Endothelial cell of umbilical vein (primary cell): ENCODE results near the gene INPP5A. TPM values are rescaled to one million over a fixed set of nuclear protein-coding genes. Genes with fewer than 3 reads are reported as not detected.

ENCODE experiments used
- BruUV-seq: library from RNA; stranded (reverse); fragments of 400-500 nt; replicated peaks from 2 replicates; lab custom pipeline; 2021; lab: Mats Ljungman, UMichigan
- CTCF ChIA-PET: fragments of 300-600, 350-600 bp; sonication (Branson Sonifier 250); formaldehyde crosslinking; loops from one replicate; lab custom pipeline; 2021; ENCODE audit warnings: antibody characterized with exemption, inconsistent platforms; lab: Charles Lee
- POLR2A ChIA-PET: fragments of 300-600, 350-600 bp; sonication (Branson Sonifier 250); formaldehyde crosslinking; loops from one replicate; lab custom pipeline; 2021; ENCODE audit warnings: antibody characterized with exemption, inconsistent platforms; lab: Charles Lee
- DNase-seq: peaks from one replicate; pipeline ENCODE4 v3.0.0-alpha.2; 2011; ENCODE audit warnings: low read depth, low spot score
- FAIRE-seq: peaks from 2 replicates; lab custom pipeline; 2011; peaks lifted over from hg19 to GRCh38; lab: Jason Lieb, UNC
- H2AFZ ChIP-seq: 2 replicates; pipeline ENCODE4 v1.6.0; 2012; ENCODE audit warnings: low read depth, low read length, control low read depth, inconsistent platforms
- H3K27ac ChIP-seq: 2 replicates; pipeline ENCODE4 v1.5.1; 2011; ENCODE audit warnings: low read depth, mild to moderate bottlenecking, control low read depth, low read length, moderate library complexity; ENCODE audit not compliant: insufficient read depth
- H3K27me3 ChIP-seq, 2 experiments: 2 replicates each; pipeline versions ENCODE4 v1.6.0 to v1.6.1; 2011; ENCODE audit warnings: low read length in 2 of 2, mixed read lengths in 1 of 2; ENCODE audit not compliant: control insufficient read depth in 2 of 2, insufficient read depth in 2 of 2
- H3K36me3 ChIP-seq, 2 experiments: 2 replicates in 1 of 2; 3 replicates in 1 of 2; pipeline ENCODE4 v1.5.1; 2011; ENCODE audit warnings: low read length in 2 of 2, mild to moderate bottlenecking in 1 of 2, moderate library complexity in 1 of 2; ENCODE audit not compliant: control insufficient read depth in 2 of 2, insufficient read depth in 2 of 2; ENCODE audit errors: extremely low read depth in 1 of 2
- H3K4me1 ChIP-seq: 3 replicates; pipeline ENCODE4 v1.5.1; 2011; ENCODE audit warnings: mild to moderate bottlenecking, low read length; ENCODE audit not compliant: control insufficient read depth, insufficient read depth; ENCODE audit errors: extremely low read depth
- H3K4me2 ChIP-seq: 2 replicates; pipeline ENCODE4 v1.6.1; 2011; ENCODE audit warnings: low read length, control low read depth, mixed read lengths; ENCODE audit not compliant: insufficient read depth
- H3K4me3 ChIP-seq, 3 experiments: fragments of 200-600 bp in 1 of 3; sonication (generic), shearing (Covaris generic) in 1 of 3; replicated peaks in 1 of 3; 2 replicates each; pipeline ENCODE4 v1.5.1; 2011 to 2016; ENCODE audit warnings: control low read depth in 3 of 3, low read length in 3 of 3, mild to moderate bottlenecking in 2 of 3, inconsistent platforms in 1 of 3, low read depth in 1 of 3, moderate library complexity in 1 of 3; ENCODE audit not compliant: insufficient read depth in 1 of 3
- H3K79me2 ChIP-seq: 2 replicates; pipeline ENCODE4 v1.6.0; 2012; ENCODE audit warnings: low read length, inconsistent platforms; ENCODE audit not compliant: control insufficient read depth, insufficient read depth
- H3K9ac ChIP-seq: replicated peaks from 2 replicates; pipeline ENCODE3; 2011; ENCODE audit warnings: low read length, control low read depth; ENCODE audit not compliant: insufficient read depth; ENCODE audit errors: extremely low read depth
- H3K9me1 ChIP-seq: replicated peaks from 3 replicates; pipeline ENCODE4 v1.6.0; 2011; ENCODE audit warnings: mild to moderate bottlenecking, low read length; ENCODE audit not compliant: control insufficient read depth, insufficient read depth; ENCODE audit errors: extremely low read depth
- H3K9me3 ChIP-seq: replicated peaks from 2 replicates; pipeline ENCODE4 v1.5.1; 2012; ENCODE audit warnings: low read length, inconsistent platforms; ENCODE audit not compliant: control insufficient read depth, insufficient read depth
- H4K20me1 ChIP-seq: replicated peaks from 2 replicates; pipeline ENCODE3; 2011; ENCODE audit warnings: mild to moderate bottlenecking, low read length; ENCODE audit not compliant: control insufficient read depth, insufficient read depth; ENCODE audit errors: extremely low read depth
- CTCF ChIP-seq, 2 donors: IDR thresholded peaks; 1 replicate in 1 of 2; 2 replicates in 1 of 2; pipeline ENCODE4 v1.5.1; 2011; ENCODE audit warnings: low read length in 2 of 2, mild to moderate bottlenecking in 2 of 2, moderate library complexity in 2 of 2, control low read depth in 1 of 2, inconsistent platforms in 1 of 2, low read depth in 1 of 2; ENCODE audit not compliant: insufficient read depth in 1 of 2; ENCODE audit errors: extremely low read depth in 1 of 2
- EZH2 ChIP-seq: IDR thresholded peaks from 2 replicates; pipeline ENCODE4 v1.6.1; 2012; ENCODE audit warnings: borderline replicate concordance, low read depth, mild to moderate bottlenecking, moderate library complexity, low read length, inconsistent platforms; ENCODE audit not compliant: severe bottlenecking
- FOS ChIP-seq: IDR thresholded peaks from 2 replicates; pipeline ENCODE4 v1.6.1; 2011; ENCODE audit warnings: mild to moderate bottlenecking, low read length, moderate library complexity, borderline replicate concordance; ENCODE audit not compliant: insufficient read depth
- GATA2 ChIP-seq: IDR thresholded peaks from 2 replicates; pipeline ENCODE4 v1.7.0; 2011; ENCODE audit warnings: low read depth, mild to moderate bottlenecking, moderate library complexity, mixed read lengths, low read length; ENCODE audit not compliant: insufficient read length, insufficient read depth
- JUN ChIP-seq: IDR thresholded peaks from 2 replicates; pipeline ENCODE4 v1.6.1; 2011; ENCODE audit warnings: borderline replicate concordance, low read depth; ENCODE audit not compliant: insufficient read length, insufficient read depth
- MAX ChIP-seq: IDR thresholded peaks from 2 replicates; pipeline ENCODE4 v1.6.1; 2011; ENCODE audit not compliant: insufficient read depth, insufficient read length
- MYC ChIP-seq: IDR thresholded peaks from one replicate; pipeline ENCODE4 v1.6.1; 2011; ENCODE audit warnings: mild to moderate bottlenecking, low read depth, low read length
- POLR2A ChIP-seq: IDR thresholded peaks from 2 replicates; pipeline ENCODE4 v1.6.1; 2012; ENCODE audit warnings: low read depth, mild to moderate bottlenecking, control low read depth, low read length
- POLR2AphosphoS5 ChIP-seq: IDR thresholded peaks from 2 replicates; pipeline ENCODE4 v1.6.1; 2012; ENCODE audit warnings: low read depth, mild to moderate bottlenecking, control low read depth, low read length, moderate library complexity; ENCODE audit not compliant: insufficient read depth
- dilution Hi-C: fragments of 300-500 bp; cut with MboI; formaldehyde crosslinking; loops from one replicate; pipeline ENCODE4 v1.15.0; 2019; ENCODE audit warnings: low sequenced_read_pairs; ENCODE audit not compliant: extremely low pct_ligation_motif_present
- intact Hi-C: fragments of 100-400 bp; cut with micrococcal nuclease; formaldehyde crosslinking; loops from one replicate; pipeline ENCODE4 v1.10.0; 2022
- polyA plus RNA-seq, 4 experiments: library from polyadenylated mRNA; depleted of rRNA in 3 of 4; stranded (reverse) in 3 of 4; unstranded in 1 of 4; fragments of >200 nt; gene quantifications; 2 replicates each; pipeline versions ENCODE4 v1.2.1 to v1.2.3, GENCODE V29; 2011 to 2012; ENCODE audit warnings: missing spikeins in 1 of 4
- total RNA-seq: library from RNA; stranded (reverse); gene quantifications from 2 replicates; pipeline ENCODE4 v1.2.3, GENCODE V29; 2021

The INPP5A gene
- total and polyA plus RNA-seq, 2 donors (not counting 3 experiments of a cell fraction or from before 2014, with no cell fraction given), result 22.9 to 33.2 TPM

GRCh38 chr10:132754071-132754470 lies 216.5 kb downstream of the INPP5A start:
- POLR2A ChIA-PET, result no interaction called here
- H4K20me1 ChIP-seq, result no peaks in the 10 kb centered on the region
- no peaks in the 10 kb centered on the region for H3K9me1 ChIP-seq
- no peak overlapping the region for H3K4me2 ChIP-seq
- H3K9me3 ChIP-seq, result no peaks in the 10 kb centered on the region
- TF ChIP-seq GATA2 (no peak), POLR2AphosphoS5 (no peak), POLR2A (no peak), EZH2 (no peak), FOS (no peak), MYC (no peak), JUN (no peak), CTCF (IDR thresholded peaks at IDR 0.05; ENCODE audit: extremely low read depth in 1 of 2, insufficient read depth in 1 of 2, low read depth in 1 of 2, low read length in 2 of 2) (no peak), MAX (no peak)
- no peak overlapping the region for H3K9ac ChIP-seq
- intact Hi-C loops, result no loop called here
- CTCF ChIA-PET, result no interaction called here
- FAIRE-seq, result no peak
- BruUV-seq, result no TSS peak
- DNase-seq, result no peak
- H3K4me1 ChIP-seq, result no peaks in the 10 kb centered on the region
- no peak overlapping the region for H2AFZ ChIP-seq
- H3K27me3 ChIP-seq, result no peaks in the 10 kb centered on the region
- dilution Hi-C loops, result no loop called here
- H3K36me3 ChIP-seq, result no peaks in the 10 kb centered on the region
- H3K4me3 ChIP-seq, result no peak overlapping the region
- no peaks in the 10 kb centered on the region for H3K79me2 ChIP-seq
- no peak overlapping the region for H3K27ac ChIP-seq
